ENCODE measurements around the gene VDAC1. TPM values are rescaled to one million over a fixed set of nuclear protein-coding genes. Genes with fewer than 3 reads are reported as not detected.

VDAC1 gene
- total and polyA plus RNA-seq, 2 of the 8 experiments (the other 6 are each of a cell fraction or from before 2014, with no cell fraction given) = 111 to 301 TPM

- Histone ChIP-seq H3K27me3 (replicated peaks in 1 of 4; ENCODE audit: control insufficient read depth in 3 of 4, extremely low read depth in 1 of 4, insufficient read depth in 3 of 4, low read length in 3 of 4) (no peaks in the 10 kb centered on the region), H3K4me3 (ENCODE audit: extremely low read depth in 1 of 4, insufficient read depth in 2 of 4, low read depth in 3 of 4, low read length in 4 of 4) (no peak overlapping the region), H2BK5ac (ENCODE audit: low read depth, low read length) (no peak overlapping the region), H3K23me2 (ENCODE audit: low read depth, low read length) (peaks cover 12% of the 10 kb centered on the region), H3K4me2 (ENCODE audit: insufficient read depth in 1 of 2, low read depth in 2 of 2, low read length in 2 of 2) (no peak overlapping the region), H2BK120ac (replicated peaks; ENCODE audit: low read depth, low read length) (no peak overlapping the region), H3K56ac (replicated peaks; ENCODE audit: insufficient read length, low read depth, low read length) (no peak overlapping the region), H3K36me3 (ENCODE audit: control insufficient read depth in 2 of 4, insufficient read depth in 4 of 4, low read length in 3 of 4) (no peaks in the 10 kb centered on the region; a peak in 1 of 8 replicates), H3K14ac (ENCODE audit: insufficient read length) (no peak overlapping the region), H4K8ac (ENCODE audit: extremely low read depth, insufficient read depth, low read length) (no peak overlapping the region), H3K9me3 (ENCODE audit: insufficient read depth in 2 of 2, low read depth in 1 of 2, low read length in 1 of 2) (no peaks in the 10 kb centered on the region), H2AK5ac (ENCODE audit: low read depth, low read length) (no peak overlapping the region), H4K91ac (replicated peaks; ENCODE audit: insufficient read length, low read length) (no peak overlapping the region), H3K4ac (replicated peaks; ENCODE audit: insufficient read length, low read depth, low read length) (no peak overlapping the region), H3K79me2 (ENCODE audit: control insufficient read depth in 1 of 2, insufficient read depth in 2 of 2, low read length in 2 of 2) (peaks cover 58 to 83% of the 10 kb centered on the region in 2 experiments), H2BK15ac (ENCODE audit: low read length) (no peak overlapping the region), H4K20me1 (replicated peaks in 1 of 2; ENCODE audit: control insufficient read depth in 1 of 2, insufficient read depth in 2 of 2, low read length in 2 of 2) (peaks cover 39 to 49% of the 10 kb centered on the region in 2 experiments), H3K4me1 (replicated peaks in 1 of 4; ENCODE audit: control insufficient read depth in 3 of 4, insufficient read depth in 4 of 4, low read length in 3 of 4) (peaks cover 7 to 22% (median 16%) of the 10 kb centered on the region in 4 experiments), H3K27ac (ENCODE audit: low read depth, low read length) (no peak overlapping the region), H2BK12ac (ENCODE audit: low read depth, low read length) (no peak overlapping the region), H2BK20ac (ENCODE audit: low read length) (no peak overlapping the region), H2AFZ (ENCODE audit: low read length) (no peak overlapping the region), H3K23ac (ENCODE audit: insufficient read length) (no peak overlapping the region), H3K79me1 (ENCODE audit: low read depth, low read length) (peaks cover 13% of the 10 kb centered on the region; the same call in 1 of the 2 replicates), H3K18ac (ENCODE audit: extremely low read depth, low read length) (no peak overlapping the region), H3K9ac (replicated peaks in 1 of 4; ENCODE audit: extremely low read depth in 1 of 4, low read depth in 3 of 4, low read length in 3 of 4) (no peak overlapping the region), H4K5ac (ENCODE audit: insufficient read length, low read depth, low read length) (no peak overlapping the region)
- ChIA-PET POLR2A (ENCODE audit: partially characterized antibody) (interaction anchor here (0.6 to 1.0 kb wide), 2 partner anchors 8 to 17 kb away, joined by 3 read pairs; no protein-coding TSS in a partner anchor), CTCF (ENCODE audit: partially characterized antibody) (interaction anchor here (1.4 to 9.3 kb wide), 5 partner anchors 10 to 145 kb away, joined by 3 to 160 read pairs (median 6); no protein-coding TSS in a partner anchor)
- WGBS, 2 experiments (ENCODE audit: extremely low coverage in 1 of 2, insufficient coverage in 1 of 2, insufficient read length in 1 of 2, insufficient replicate concordance in 2 of 2, low coverage in 1 of 2, low lambda C conversion rate in 2 of 2, missing lambda C conversion rate in 1 of 2) = 88% methylated on average over 10 of the region's 10 CpGs; no CpG with 5 or more reads in 1 of the 2 experiments
- no peak for FAIRE-seq
- no peak for DNase-seq (ENCODE audit: low read depth in 1 of 2, low spot score in 2 of 2)
- TF ChIP-seq JUN (IDR thresholded peaks at IDR 0.05; ENCODE audit: low read depth, low read length) (no peak), GABPA (IDR thresholded peaks at IDR 0.05; ENCODE audit: borderline replicate concordance, insufficient read depth, low read length) (no peak), SIN3A (conservative IDR thresholded peaks at IDR 0.05 in 1 of 2, IDR thresholded peaks at IDR 0.05 in 1 of 2; ENCODE audit: low read depth in 1 of 2, low read length in 2 of 2) (no peak), CBX8 (IDR thresholded peaks at IDR 0.05; ENCODE audit: borderline replicate concordance, low read depth, low read length) (no peak), RXRA (IDR thresholded peaks at IDR 0.05; ENCODE audit: insufficient read depth, low read depth, low read length) (no peak), POLR2AphosphoS5 (IDR thresholded peaks at IDR 0.05; ENCODE audit: low read depth, low read length) (no peak), NRF1 (IDR thresholded peaks at IDR 0.05; ENCODE audit: low read depth, low read length) (no peak), SUZ12 (IDR thresholded peaks at IDR 0.05; ENCODE audit: low read length) (no peak), SAP30 (IDR thresholded peaks at IDR 0.05; ENCODE audit: insufficient read depth, insufficient replicate concordance, low read length) (no peak), CTBP2 (IDR thresholded peaks at IDR 0.05; ENCODE audit: borderline replicate concordance, insufficient read depth, insufficient read length, low read length) (no peak), PHF8 (conservative IDR thresholded peaks at IDR 0.05; ENCODE audit: low read depth, low read length) (no peak)
Observed at GRCh38 chr5:134000696-134001453, 3.9 kb downstream of the VDAC1 start.

Measured in H1 (cell line).